DMS114 treated with DMSO at 0.1 percent for 48 hours (cell line): Measurements from ENCODE around the gene ACTL8.

Experiments used
- DNase-seq: peaks from one replicate; lab custom pipeline; 2025; ENCODE audit not compliant: unreplicated experiment; lab: John Stamatoyannopoulos, UW

The ACTL8 gene, protein sequence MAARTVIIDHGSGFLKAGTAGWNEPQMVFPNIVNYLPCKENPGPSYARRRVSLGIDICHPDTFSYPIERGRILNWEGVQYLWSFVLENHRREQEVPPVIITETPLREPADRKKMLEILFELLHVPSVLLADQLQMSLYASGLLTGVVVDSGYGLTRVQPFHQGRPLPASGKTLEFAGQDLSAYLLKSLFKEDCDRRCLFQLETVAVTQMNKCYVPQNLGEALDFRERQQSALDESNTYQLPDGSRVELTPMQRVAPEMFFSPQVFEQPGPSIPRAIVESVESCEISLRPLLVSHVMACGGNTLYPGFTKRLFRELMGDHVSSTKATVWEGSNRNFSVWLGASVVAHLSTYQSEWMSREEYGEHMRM

DNA sequence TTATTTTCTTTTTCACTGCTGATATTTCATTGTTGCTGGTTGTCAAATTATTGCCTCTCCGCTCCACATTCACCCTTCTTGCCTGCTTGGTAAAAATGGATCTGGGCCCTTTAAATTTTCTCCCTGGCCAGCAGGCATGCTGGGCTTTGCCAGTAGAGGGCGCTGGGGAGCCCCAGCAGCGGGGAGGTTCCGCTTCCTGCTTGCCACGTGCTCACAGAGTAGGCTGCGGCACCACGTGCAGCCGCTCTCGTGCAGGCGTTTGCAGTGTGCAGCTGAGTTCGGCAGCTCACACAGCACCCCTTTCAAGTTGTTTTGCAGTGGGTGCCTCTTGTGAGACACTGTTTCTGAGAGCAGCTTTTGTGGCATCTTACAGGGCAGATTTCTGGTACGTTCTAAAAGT is at the start of gene ACTL8:
ACTL8 (plus strand) TSS at position 214 of the 400 bp plus-strand sequence. CDS start 67,676 bp downstream, outside the sequence.
- no peak for DNase-seq

DNA sequence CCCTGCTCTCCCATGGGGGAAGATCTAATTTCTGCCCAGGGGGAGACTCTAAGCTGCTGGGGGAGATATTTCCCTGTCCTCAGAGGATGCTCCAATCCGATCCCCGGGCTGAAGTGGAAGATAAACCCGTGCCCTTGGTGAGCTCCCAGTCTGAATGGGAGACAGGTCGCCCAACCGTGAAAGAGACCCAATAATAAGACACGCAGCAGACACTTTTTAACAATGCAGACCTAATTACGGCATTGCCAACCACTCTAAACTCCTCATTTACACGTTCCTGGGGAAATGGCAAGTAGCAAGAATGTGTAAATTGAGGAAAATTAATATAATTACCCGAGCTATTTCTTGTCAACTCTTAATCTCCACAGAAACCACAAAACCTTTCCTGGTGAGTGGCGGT is 48.7 kb upstream of the ACTL8 start:
- no peak for DNase-seq

DNA sequence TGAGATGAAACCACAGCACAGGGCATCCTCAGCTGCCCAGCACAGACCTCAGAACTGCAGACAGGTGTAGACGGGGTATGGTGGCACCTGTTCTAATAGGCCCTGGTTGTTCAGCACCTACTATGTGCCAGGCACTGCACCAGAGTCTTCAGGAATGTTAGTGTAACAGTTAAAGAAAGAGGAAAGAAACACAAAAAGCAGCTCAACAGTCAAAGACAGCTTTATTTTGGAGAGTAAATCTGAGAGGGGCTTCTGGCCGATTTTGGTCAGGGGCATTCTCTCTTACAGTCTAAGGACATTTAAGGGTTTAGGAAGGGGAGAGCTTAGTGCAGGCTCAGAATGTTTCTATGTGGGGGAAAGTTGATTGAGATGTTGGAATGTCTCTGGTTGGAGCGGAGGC is 45.2 kb upstream of the ACTL8 start:
- no peak for DNase-seq

DNA sequence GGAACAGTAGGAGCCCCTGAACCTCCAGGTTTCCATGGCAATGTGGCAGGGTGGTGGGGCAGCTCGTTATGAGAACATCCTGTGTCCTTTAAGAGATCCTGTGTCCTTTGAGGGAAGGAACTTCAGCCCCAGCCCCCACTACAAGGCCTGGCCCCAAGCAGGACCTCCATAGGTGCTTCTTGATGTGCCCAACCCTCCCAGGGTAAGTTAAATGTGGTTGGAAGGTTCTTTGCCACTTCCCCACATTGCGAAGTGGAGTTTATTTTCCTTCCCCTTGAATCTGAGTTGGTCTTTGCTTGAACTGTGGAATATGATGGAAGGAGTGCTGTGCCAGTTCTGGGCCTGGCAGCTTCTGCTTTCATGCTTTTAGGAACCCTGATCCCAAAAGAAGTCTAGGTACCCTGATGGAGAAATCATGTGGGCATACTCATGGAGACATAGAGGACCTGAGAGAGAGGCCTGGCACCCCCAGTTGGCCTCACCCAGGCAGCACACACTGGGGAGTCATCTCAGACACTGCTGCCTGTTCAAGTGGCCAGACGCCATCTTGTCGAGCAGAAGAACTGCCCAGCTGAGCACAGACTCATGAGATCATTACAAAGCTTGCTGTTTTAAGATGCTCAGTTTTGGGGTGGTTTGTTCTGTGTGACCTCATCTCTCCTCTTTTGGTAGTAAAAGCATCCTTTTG is 44.1 kb upstream of the ACTL8 start:
- DNase-seq, result no peak

DNA sequence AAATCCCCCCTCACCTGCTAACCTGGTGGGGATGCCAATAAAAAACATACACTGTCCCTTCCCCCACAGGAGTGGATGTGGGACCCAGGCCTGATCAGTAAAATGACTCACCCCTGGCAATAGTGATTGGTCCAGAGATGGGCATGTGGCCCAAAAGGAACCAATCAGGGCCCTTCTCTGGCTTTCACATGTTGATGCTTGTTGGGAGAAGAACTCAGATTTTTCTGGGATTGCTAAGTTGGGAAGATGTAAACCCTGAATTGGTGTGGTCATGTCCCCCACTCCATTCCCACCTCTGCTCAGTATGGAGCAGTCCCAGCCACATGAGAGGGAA is 43.6 kb upstream of the ACTL8 start:
- no peak for DNase-seq

DNA sequence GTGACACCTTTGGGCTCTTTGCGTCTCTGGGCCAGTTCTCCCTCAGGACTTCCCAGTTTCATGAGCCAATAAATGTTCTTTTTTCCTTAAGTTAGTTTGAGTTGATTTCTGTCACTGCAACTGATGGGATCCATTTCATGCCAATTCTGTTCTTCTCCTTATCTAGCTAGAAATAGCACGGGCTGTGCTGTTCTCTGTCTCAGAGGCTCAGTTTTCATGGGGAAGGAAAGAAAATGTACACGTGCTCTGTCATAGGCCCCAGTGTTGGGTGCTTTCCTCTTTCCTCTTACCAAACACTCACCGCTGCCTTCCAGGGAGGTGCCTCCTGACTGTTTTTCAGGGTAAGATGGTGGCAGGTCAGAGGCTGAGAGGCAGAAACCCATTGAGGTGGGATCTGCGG is 43.2 kb upstream of the ACTL8 start:
- no peak for DNase-seq

DNA sequence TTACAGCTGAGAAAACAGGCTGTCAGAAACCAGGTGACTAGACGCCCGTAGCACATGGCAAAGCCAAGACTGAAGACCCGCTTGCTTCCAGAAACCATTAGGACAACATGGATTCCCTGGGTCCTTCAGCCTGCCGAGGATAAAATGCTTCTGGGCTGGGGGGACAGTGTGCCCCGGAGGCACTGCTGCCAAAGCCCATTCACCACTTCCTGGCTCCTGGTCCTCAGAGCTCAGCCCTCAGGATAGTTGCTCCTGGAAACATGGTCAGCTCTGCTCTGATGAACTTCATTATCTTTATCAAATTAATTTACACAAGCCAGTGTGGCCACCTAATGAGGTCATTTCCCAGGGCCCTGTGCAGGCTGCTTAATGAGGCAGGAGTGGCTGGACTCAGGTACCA is 41.1 kb upstream of the ACTL8 start:
- no peak for DNase-seq

DNA sequence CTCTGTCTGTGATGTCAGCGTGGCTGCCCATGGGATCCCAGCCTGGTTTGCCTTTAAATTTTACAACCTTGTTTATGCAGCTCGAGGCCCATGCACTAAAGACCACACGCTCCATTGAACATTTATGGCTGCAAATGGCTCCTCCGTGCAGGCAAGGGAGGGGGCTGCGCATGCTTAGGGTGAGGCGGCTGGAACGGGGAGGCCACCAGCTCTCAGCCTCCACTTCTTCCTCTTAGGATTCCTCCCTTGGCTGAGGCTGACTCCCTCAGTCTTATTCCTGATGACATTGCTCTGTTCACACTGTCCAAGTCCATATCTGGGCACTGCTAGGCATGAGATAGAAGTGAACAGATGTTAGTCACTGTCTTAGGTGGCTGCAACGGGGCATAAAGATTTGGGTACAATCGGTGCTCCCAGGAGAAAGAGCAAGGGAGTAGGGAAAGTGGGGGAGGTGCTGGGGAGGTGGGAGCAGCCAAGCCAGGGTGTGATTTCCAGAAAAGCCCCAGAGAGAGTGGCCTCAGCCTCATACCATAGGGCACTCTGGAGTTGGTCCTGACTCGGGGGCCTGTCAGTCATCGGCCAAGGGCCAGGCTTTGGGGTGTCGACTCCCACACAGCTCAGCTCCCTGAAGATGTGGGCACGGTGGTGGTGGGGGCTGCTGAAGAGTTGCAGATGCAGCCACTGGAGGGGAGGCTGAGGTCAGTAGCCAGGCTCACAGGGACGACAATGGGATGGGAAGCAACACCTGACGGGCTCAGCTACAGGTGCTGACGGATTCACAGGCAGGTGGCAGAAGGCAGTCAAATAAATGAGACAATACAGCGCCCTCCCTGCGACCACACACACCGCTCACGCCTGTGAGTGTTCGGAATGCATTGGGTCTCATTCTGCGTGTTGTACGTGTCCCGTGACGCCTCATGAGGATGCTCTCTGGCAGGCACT is 37.3 kb upstream of the ACTL8 start:
- no peak for DNase-seq

DNA sequence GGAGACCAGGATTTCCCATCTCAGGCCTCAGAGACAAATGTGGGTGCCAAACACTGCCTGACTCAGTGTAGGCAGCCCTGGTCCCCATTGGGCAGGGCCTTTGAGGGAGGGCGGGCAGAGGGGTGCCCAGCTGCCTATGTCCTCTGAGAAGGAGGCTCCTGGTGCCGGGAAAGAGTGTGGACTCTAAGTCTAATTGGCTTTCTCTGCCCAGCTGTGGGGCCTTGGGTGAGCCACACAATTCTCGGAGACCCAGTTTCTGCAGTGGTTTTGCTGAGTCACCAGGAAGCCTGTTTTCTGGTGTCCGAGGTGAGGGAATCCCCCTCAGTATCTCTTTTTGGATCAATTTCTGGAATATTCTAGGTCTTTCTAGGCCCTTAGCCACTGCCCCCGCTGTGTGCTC is 35.3 kb upstream of the ACTL8 start:
- DNase-seq, result no peak

DNA sequence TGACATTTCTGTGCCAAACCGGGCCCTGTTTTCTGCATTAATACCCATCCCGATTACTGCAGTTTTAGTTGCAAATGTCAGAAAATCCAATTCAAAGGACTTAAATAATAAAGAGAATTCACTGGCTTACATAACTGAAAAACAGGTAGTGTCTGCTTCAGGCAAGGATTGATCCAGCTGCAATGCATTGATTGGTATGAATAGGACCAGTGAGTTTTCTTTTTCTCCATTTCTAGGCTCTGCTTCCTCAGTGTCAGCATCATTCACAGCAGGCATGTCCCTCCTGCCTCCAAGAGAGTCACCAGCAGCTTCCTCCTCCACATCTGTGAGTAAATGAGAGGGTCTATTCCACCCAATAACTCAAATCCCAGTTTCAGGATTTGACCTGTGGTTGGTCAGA is 33.7 kb upstream of the ACTL8 start:
- DNase-seq, result no peak

DNA sequence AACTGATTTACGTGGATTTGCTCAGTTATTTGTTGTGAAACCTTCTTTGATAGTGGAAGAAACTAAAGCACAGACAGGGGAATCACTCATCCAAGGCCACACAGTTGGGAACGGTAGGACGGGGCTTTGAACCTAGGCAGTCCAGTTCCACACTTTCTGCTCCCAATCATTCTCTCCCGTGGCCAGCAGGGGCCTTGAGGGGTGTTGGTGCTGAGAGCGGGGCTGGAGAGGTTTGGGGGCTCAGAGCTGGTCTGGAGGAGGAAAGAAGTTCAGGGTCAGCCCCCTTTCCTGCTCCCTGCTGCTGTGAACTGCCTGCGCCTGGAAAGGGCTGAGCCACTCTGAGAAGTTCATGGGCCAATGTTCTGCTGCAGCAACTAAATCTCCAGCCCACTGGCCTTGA is 31.4 kb upstream of the ACTL8 start:
- no peak for DNase-seq

DNA sequence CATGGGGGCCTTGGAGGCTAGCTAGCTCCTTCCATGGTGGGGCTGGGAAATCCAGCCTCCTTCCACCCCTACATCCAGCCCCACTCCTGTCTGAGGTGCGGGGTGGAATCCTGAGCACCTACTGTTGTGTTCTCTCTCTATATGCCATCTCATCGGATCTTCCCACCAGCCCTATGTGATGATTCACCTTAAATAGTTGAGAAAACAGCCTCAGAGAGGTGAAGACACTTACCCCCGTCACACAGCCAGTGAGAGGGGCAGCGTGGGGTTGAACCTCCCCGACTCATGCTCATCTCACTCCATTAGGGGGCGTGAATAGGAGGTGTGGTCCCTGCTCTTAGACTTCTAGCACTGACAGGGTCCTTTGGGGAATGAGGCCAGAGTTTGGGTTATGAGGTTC is 31.0 kb upstream of the ACTL8 start:
- DNase-seq, result no peak

DNA sequence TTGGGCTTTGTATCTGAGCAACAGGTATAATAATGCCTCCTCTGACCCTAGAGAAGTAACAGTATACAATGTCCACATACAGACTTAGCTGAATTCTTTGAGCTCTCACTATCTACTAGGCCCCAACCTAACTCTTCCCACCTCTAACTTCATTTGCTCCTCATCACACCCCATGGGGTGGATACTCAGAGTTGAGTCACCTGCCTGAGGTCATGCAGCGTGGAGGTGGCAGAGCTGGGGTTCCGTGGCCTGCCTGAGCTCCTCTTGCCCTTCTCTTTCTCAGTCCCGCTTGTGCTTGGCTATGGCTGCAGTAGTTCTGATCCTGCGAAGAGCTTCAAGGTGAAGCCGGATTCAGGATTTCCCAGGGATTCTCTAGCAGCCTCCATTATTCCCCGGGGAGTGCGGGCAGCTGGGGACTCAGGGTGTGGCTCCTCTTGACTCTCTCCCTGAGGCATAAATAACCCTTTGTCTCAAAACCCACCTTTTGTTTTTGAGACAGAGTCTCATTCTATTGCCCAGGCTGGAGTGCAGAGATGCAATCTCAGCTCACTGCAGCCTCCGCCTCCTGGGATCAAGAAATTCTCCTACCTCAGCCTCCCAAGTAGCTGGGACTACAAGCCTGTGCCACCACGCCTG is 29.9 kb upstream of the ACTL8 start:
- no peak for DNase-seq

DNA sequence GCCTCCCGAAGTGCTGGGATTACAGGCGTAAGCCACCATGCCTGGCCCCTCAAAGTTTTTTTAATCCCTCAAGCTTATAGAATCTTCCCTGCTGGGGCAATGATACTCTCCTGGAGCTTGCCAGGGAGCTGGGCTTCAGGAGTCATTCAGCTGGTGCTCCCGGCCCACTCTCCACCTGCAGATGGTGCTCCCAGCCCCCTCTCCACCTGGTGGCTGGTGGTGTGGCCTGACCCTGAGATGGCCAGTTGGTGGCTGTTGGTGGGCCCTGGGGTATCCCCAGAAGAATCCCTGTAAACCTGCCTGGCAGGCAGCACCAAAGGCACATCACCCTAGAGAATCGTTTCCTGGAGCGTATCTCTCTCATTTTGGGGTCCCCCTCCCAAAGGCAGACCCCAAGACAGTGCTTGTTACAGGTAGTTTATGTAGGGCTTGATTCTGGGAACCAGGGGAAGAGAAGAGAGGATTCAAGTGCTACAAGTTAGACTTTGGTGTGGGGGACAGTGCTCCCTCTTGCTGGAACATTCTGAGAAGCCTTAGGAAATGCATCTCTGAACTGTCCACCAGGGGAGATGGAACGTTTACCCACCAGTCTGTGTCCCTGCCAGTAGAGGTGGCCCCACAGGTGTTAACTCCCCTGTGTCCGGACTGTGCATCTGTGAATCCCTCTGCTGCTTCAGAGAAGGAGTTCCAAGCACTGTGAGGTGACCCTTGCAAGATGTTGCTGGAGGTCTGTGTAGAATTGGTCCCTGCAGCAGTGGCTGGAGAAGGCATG is 29.1 kb upstream of the ACTL8 start:
- no peak for DNase-seq

DNA sequence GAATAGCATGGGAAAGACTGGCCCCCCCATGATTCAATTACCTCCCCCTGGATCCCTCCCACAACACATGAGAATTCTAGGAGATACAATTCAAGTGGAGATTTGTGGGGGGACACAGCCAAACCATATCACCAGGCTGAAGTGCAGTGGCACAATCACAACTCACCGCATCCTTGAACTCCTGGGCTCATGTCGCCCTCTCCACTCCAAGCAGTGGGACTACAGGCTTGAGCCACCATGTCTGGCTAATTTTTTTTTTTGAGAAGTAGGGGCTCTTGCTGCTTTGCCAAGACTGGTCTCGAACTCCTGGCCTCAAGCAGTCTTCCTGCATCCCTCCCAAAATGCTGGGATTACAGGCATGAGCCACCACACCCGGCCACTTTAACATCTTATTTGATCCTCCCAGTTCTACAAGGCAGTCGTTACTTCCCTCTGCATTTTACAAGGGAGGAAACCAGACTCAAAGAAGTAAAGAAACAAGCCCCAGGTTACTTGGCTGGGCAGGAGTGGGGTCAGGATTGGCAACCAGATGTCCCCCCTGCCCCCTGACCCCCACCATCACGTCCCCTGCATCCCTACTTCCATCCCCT is 26.9 kb upstream of the ACTL8 start:
- no peak for DNase-seq

DNA sequence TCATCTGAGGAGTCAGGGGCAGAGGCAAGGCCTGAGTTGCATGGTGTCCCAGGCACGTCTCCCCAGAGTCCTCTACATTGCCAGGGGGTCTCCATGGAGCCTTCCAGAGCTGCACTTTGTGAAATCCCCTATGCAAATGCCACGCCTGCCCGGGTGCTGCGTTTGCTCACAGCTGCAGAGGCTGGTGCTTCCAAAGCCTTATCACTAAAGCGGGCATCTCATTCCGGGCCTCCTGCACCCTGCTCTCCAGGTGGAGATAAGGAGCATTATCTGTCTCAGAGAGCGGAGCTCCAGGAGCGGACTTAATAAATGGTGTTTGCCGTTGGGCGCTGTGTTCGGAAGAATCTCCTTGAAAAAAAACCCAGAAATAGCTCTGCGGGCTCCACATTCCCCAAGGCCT is 25.9 kb upstream of the ACTL8 start:
- no peak for DNase-seq

DNA sequence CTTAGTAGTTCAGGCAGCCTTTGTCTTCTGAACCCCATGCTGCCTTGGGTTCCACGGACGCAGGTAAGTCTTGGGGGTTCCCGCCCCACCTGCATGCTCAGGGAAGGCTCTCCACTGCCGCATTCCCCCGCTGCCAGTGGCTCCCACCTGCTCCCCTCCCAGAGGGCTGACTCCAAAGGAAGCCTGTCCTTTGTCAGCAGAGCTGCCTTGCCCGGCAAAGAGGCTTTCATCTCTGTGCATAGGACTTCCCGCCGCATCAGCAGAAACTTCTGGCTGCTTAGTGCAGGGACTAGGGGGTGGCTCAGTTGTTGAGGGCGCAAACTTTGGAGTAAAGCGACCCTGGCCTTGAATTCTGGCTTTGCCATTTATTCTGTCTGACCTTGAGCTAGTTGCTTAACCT is 25.2 kb upstream of the ACTL8 start:
- no peak for DNase-seq

DNA sequence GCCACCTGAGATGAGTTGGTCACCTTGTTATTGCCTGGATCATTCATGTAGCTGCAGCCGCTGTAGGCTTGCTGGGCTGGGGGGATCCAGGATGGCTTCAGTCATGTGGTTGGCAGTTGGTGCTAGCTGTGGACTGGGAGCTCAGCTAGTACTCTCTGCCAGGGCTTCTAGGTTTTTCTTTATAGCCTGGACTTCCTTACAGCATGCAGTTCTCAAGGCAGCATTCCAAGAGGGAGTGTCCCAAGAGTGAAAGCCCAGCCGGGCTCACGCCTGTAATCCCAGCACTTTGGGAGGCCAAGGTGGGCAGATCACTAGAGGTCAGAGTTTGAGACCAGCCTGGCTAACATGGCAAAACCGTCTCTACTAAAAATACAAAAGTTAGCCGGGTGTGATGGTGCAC is 23.7 kb upstream of the ACTL8 start:
- no peak for DNase-seq

DNA sequence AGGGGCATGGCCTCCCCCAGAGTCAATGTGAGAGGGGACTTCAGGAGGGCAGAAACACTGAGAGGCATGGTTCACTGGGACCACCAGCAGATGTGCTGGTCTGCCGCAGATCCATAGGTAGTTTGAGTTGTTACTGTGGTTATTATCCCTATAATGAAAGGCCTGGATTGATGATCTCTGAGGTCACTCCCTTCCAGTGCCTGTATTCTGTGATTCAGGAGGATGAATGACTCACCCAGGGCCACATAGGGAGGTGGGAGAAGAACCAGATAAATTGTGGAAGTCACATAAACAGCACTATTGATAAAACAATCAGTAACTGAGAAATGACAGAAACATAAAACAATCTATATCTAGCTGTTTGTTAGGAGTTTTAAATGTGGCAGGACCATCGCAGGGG is 22.7 kb upstream of the ACTL8 start:
- no peak for DNase-seq

DNA sequence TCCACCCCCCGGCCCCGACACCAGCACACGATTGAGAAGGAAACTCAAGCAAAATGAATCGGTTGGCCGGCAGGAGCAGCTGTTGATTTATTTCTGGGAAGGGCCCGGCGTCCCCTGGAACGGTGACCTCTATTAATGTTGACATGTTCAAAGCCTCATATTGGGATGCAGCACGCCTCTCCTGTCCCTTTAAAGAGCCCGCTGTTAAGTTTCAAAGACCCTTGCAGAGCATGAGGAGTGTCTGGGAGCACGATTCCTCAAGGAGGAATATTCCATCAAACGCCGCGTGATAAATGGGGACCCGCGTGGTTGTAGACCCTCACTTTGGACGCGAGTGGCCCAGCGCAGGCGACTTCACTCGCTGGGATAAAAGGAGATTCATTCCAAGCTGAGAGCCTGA is 21.5 kb upstream of the ACTL8 start:
- DNase-seq, result no peak
